Left lobe of liver (tissue), 2 donors: ENCODE data around the gene DPYD. TPM values are rescaled to one million over a fixed set of nuclear protein-coding genes. Genes with fewer than 3 reads are reported as not detected.

Experiments
- ATAC-seq: fragments of 200-7000 bp; cut with Tn5 transposase; one replicate; pipeline ENCODE4 v1.9.1; 2020; ENCODE audit warnings: mild to moderate bottlenecking, moderate library complexity
- DNase-seq: peaks from one replicate; pipeline ENCODE4 v3.0.0-alpha.2; 2020; ENCODE audit warnings: low spot score
- total RNA-seq: library from RNA; stranded (reverse); gene quantifications from one replicate; pipeline ENCODE4 v1.2.1, GENCODE V29; 2021
- donor health status: DM: no; HTN: no; CAD: no; lungs with moderate emphysema.
- donor health status: DM: no; HTN: yes; CAD: no.

Gene DPYD
- total RNA-seq, 1 donor from 2014 or later = 43.3 TPM

- DNase-seq = no peak
Measured at GRCh38 chr1:97726386-97726785, 194.4 kb downstream of the DPYD start.

DNA sequence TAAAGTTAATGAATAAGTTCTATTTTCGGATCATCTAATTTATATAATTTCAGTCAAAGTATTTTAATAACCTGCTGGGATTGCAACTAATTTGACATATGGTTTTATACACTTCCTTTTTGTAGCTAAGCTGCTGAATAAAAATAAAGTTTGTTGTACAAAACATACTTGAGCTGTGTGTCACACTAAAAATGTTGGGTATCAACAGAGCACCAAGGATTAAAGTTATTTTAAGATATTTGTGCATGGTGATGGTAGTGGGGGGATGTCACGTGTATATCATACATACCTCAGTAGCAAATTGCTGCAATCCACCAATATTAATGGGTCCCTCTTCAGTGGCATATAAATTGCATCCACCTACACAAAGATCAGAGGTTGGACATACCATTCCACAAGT is 199.6 kb downstream of the DPYD start:
- ATAC-seq = no peak
- no peak for DNase-seq

More at GRCh38 chr1:97726386-97726785, 194.4 kb downstream of the DPYD start:
- no peak for ATAC-seq

GRCh38 chr1:97712980-97713379 is 207.9 kb downstream of the DPYD start:
- ATAC-seq = no peak
- no peak for DNase-seq

- ATAC-seq (no peak), DNase-seq (no peak)
Measured at GRCh38 chr1:97711858-97712257, 209.0 kb downstream of the DPYD start.

DNA sequence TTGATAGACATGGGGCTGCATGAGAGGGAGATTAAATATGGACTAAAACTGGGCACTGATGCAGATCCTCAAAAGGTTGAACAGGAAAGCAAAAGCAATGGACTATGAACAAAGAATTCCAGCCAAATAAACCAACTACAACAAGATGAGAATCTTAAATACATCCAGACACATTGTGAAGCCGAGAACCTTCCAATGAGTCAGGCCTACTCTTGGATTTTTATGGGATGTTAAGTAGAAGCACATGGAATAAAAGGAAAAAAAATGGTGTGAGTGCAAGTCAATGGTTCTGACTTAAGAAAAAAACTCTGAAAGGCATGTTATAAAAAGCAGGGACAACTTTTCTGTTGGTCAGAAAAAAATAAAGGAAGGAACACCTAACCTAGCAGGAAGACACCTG is 227.2 kb downstream of the DPYD start:
- ATAC-seq (no peak), DNase-seq (no peak)

DNA sequence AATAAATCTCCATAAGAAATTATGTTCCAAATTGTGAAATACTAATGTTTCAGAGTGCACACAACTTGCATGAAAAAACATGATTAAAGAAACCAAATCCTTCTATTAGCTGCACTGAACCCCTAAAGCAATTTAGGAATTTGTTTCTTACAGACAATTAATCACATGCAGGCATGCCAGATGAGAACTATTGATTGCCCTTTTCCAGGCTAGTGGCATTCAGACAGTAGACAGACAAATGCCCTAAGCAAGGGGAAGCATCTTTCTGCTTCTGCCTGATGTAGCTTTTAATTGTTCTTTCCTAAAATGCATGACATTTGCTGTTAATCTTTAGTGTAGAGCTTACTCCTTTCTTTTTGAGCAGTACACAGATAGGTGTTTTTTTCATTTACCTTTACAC is 229.5 kb downstream of the DPYD start:
- no peak for DNase-seq
- no peak for ATAC-seq

DNA sequence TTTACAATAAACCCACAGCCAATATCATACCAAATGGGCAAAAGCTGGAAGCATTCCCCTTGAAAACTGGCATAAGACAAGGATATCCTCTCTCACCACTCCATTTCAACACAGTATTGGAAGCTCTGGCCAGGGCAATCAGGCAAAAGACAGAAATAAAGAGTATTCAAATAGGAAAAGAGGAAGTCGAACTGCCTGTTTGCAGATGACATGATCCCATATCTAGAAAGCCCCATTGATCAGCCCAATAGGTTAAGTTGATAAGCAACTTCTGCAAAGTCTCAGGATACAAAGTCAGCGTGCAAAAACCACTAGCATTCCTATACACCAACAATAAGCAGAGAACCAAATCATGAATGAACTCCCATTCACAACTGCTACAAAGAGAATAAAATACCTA is 235.5 kb downstream of the DPYD start:
- DNase-seq (no peak), ATAC-seq (no peak)

GRCh38 chr1:97680894-97681293 is 239.9 kb downstream of the DPYD start:
- ATAC-seq (no peak), DNase-seq (no peak)

DNA sequence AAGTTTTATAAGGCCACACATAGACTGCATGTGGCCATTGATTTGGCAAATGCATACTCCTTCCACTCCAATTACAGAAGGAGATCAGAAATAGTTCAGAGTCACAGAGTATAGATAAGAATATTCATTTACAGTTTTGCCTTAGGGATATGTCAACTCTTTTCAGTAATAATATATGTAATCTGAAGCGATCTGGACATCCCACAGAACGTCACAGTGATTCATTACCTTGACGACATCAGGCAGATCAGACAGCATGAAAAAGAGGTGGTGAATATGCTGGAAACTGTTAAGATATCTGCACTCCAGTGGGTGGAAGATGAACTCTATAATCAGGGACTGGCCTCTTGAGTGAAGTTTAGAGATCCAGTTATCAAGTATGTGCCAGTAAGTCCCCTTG is 240.4 kb downstream of the DPYD start:
- ATAC-seq (no peak), DNase-seq (no peak)

DNA sequence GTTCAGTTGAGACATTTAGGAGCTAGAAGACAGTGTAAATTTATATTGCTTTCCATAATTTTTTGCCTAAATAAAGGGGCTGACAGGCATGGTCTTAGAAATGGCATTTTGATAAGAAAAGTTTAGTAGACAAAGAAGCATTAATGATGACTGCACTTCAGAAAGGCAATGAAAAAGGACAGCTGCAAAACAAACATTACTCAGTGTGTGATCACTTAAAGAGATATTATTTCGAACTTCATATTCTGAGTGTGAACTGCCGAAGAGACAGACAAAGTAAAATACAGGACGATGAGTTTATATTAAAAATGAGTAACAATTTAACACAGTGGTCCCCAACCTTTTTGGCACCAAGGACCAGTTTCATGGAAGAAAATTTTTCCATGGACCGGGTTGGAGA is 243.1 kb downstream of the DPYD start:
- ATAC-seq = no peak
- DNase-seq = no peak

DNA sequence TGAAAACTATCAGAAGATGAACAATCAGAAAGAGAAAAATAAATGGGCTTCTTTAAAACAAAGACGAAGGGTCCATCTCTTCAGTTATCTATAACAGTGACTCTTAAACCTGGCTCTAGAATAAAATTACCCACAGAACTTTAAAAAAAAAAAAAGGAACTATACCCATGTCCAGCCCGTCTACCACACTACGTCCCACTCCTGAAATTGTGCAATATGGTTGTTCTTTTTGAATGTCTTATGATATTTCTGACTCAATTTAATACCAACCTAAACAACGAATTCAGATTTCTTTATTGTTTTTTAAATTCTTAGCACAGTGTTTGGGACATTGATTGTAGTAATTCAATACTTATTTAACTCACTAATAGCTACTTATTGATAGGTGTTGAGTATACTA is 246.3 kb downstream of the DPYD start:
- DNase-seq = no peak
- ATAC-seq = no peak

DNA sequence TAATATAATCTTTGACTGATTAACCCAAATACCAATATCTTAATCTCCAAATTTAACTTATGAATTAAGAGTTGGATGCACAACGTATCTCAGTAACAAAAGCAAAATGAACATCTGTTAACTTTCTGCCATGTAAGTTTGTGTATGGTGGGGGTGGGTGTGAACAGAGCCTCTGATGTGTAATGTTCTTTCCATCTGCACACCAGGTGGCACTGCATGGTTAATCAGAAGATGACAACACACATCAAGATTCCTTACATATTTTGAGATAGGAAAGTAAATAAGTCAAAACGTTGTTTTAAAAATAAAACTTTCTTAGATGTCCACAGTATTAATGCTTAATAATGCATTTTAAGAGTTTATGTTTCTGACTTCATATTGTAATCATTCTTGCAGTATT is 251.9 kb downstream of the DPYD start:
- DNase-seq (no peak), ATAC-seq (peak; percentile 44)

- DNase-seq = no peak
- ATAC-seq = no peak
Measured at GRCh38 chr1:97660431-97661105, 260.3 kb downstream of the DPYD start.

DNA sequence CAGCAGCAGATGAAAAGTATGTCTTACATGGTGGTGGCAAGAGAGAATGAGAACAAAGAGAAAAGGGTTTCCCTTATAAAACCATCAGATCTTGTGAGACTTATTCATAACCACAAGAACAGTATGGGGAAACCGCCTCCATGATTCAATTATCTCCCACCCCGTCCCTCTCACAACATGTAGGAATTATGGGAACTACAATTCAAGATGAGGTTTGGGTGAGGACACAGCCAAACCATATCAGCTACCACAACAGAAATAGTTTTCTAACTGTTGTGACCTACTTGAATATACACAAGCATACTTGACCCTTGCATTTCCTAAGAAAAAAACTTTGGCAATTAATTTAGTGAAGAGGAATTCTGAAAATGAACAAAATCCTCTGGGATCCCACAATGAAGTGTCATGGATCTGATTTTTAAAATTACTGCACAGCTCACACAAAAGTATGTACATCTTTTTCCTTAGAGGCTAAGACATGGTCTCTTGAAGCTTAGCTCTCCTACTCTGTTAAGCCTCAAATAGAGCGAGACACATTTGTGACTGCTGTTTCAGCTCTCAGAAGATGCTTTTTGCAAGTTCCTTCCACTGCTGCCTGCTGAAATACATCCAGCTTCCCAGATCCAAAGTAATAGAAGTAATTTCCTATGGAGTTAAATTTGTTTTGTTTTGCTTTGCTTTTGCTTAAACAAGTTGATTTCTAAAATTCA is 265.8 kb downstream of the DPYD start:
- DNase-seq = no peak
- ATAC-seq = no peak

GRCh38 chr1:97651250-97651649 is 269.6 kb downstream of the DPYD start:
- DNase-seq (no peak), ATAC-seq (no peak)

- no peak for DNase-seq
- ATAC-seq = no peak
Measured at GRCh38 chr1:97649591-97649990, 271.2 kb downstream of the DPYD start.

DNA sequence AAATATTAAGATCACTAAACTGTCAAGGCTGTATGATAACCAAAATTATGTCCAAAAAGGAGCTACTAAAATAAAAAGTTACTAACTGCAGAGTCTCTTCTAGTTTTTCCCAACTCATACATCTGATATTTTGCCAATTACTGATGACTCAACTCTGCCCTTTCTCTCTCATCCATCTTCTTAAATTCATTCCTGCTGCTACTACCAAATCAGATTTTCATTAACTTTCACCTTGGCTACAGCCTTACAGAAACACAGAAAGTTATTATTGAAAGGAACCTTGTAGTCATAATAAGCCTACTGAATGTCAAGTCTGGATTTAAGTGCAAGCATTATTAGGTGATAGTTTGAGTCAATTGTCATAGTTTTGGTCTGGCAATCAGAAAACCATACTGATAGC is 273.1 kb downstream of the DPYD start:
- no peak for ATAC-seq

DNA sequence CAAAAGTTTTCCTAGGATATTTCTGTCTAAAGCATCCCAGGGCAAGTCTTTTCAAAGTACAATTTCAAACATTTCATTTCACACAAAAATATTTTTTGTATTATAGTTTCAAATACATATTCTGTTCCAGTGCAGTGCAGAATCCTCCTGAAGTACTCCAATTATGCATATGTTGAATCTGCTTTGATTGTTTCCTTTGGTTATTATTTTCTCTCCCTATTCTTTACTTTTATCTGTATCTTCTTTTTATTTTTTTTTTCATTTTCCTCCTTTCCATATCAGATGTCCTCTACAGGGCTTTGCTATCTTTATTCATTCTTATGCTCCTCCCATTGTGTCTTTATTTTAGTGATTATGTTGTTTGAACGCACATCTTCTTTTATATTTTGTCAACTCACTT is 274.8 kb downstream of the DPYD start:
- ATAC-seq = no peak
- DNase-seq = no peak

More for the DNA sequence above, 273.1 kb downstream of the DPYD start:
- DNase-seq = no peak

DNA sequence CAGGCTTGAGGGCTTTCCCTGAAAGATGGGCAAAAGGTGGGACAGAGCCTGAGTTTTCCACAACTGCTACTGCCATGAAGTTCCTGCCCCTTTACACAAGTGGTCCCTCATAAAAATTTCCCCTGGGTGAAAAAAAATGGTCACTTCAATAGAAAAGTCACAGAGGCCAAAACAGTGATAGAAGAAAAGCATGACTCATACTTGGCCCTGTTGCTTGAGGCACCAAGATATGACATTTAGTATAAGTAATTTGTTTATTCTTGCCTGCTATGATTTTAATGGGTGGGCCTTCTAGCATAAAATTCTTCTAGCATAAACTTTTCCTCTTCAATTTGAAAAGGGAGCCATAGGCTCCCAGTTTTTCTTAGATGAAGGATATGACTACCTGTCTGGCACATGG is 280.2 kb downstream of the DPYD start:
- DNase-seq = no peak
- ATAC-seq = no peak

DNA sequence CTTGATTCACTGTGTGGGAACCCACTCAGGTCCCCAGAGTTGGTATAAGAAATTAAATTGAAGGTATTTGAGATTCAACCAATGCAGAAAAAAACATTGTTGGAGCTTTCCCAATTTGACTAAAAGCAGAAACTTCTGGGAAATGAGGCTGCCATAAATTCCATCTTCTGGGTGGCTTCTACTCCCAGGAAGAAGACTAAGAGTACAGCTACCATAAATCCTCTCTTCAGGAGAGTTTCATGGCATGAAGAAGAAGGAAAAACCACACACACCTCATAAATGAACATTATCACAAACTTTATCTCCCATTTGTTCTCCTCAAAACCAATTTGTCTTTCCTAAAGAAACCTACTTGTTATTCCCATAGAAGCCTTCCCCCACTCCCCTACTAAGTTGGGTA is 283.9 kb downstream of the DPYD start:
- no peak for DNase-seq
- ATAC-seq = no peak

- no peak for ATAC-seq
- DNase-seq = no peak
Measured at GRCh38 chr1:97634758-97635157, 286.1 kb downstream of the DPYD start.

- DNase-seq = no peak
- ATAC-seq = no peak
Measured at GRCh38 chr1:97632776-97633175, 288.1 kb downstream of the DPYD start.

GRCh38 chr1:97632075-97632474 is 288.8 kb downstream of the DPYD start:
- DNase-seq = no peak
- ATAC-seq = no peak
